CD4-positive, alpha-beta T cell (primary cell): ENCODE measurements around the gene SNCAIP. TPM values are rescaled to one million over a fixed set of nuclear protein-coding genes. Genes with fewer than 3 reads are reported as not detected.
"Not testable (repeated sequence)": the region's sequence is repeated elsewhere in the genome, so short reads cannot be mapped to it uniquely, and the experiment has no call there.

Source experiments
- ATAC-seq: fragments of 200-7000 bp; cut with Tn5 transposase; one replicate; pipeline ENCODE4 v1.10.0; 2022; ENCODE audit warnings: mild to moderate bottlenecking; ENCODE audit not compliant: poor library complexity
- CTCF ChIA-PET: fragments of 350-600 bp; sonication (Branson Sonifier 250); formaldehyde crosslinking; loops from one replicate; lab custom pipeline; 2021; ENCODE audit warnings: antibody characterized with exemption, inconsistent platforms; lab: Charles Lee
- POLR2A ChIA-PET: fragments of 350-600 bp; sonication (Branson Sonifier 250); formaldehyde crosslinking; loops from one replicate; lab custom pipeline; 2021; ENCODE audit warnings: antibody characterized with exemption, inconsistent platforms; lab: Charles Lee
- DNase-seq, 14 experiments: peaks; one replicate each; pipeline ENCODE4 v3.0.0-alpha.2; 2013 to 2020; ENCODE audit warnings: mixed read lengths in 2 of 14
- H3K27ac ChIP-seq, 2 donors: one replicate each; pipeline versions ENCODE4 v1.5.1 to v1.7.0; 2013; ENCODE audit warnings: low read length in 2 of 2, low read depth in 1 of 2, mild to moderate bottlenecking in 1 of 2
- H3K27me3 ChIP-seq, 2 experiments: 1 replicate in 1 of 2; 2 replicates in 1 of 2; pipeline versions ENCODE4 v1.6.1 to v1.7.0; 2013; ENCODE audit warnings: low read length in 2 of 2, control low read depth in 1 of 2, mild to moderate bottlenecking in 1 of 2, moderate library complexity in 1 of 2; ENCODE audit not compliant: insufficient read depth in 2 of 2, control insufficient read depth in 1 of 2
- H3K36me3 ChIP-seq: one replicate; pipeline ENCODE4 v1.6.1; 2013; ENCODE audit warnings: low read length, control low read depth; ENCODE audit not compliant: insufficient read depth
- H3K4me1 ChIP-seq: one replicate; pipeline ENCODE4 v1.6.1; 2013; ENCODE audit warnings: low read length, control low read depth; ENCODE audit not compliant: insufficient read depth
- H3K4me3 ChIP-seq: one replicate; pipeline ENCODE4 v1.5.1; 2013; ENCODE audit warnings: mild to moderate bottlenecking, low read length, moderate library complexity
- H3K9me3 ChIP-seq, 2 experiments: 1 replicate in 1 of 2; 2 replicates in 1 of 2; pipeline versions ENCODE4 v1.6.1 to v1.7.0; 2013; ENCODE audit warnings: low read length in 2 of 2, mild to moderate bottlenecking in 2 of 2, control low read depth in 1 of 2, moderate library complexity in 1 of 2; ENCODE audit not compliant: control insufficient read depth in 1 of 2, insufficient read depth in 1 of 2
- H3K27ac Mint-ChIP-seq: one replicate; pipeline ENCODE4 v1.8.0; 2020; ENCODE audit warnings: mixed read lengths
- H3K27me3 Mint-ChIP-seq: one replicate; pipeline ENCODE4 v1.8.0; 2021; ENCODE audit warnings: mixed read lengths
- H3K36me3 Mint-ChIP-seq: one replicate; pipeline ENCODE4 v1.8.0; 2021; ENCODE audit warnings: low read depth, mixed read lengths
- H3K4me1 Mint-ChIP-seq: one replicate; pipeline ENCODE4 v1.8.0; 2021; ENCODE audit warnings: low read depth, mixed read lengths
- H3K4me3 Mint-ChIP-seq: one replicate; pipeline ENCODE4 v1.8.0; 2020; ENCODE audit warnings: mild to moderate bottlenecking, mixed read lengths
- H3K9me3 Mint-ChIP-seq: one replicate; pipeline ENCODE4 v1.8.0; 2020; ENCODE audit warnings: mixed read lengths
- intact Hi-C, 2 experiments: fragments of 100-400 bp; cut with DNase I in 1 of 2; cut with micrococcal nuclease in 1 of 2; formaldehyde crosslinking; loops; one replicate each; pipeline versions ENCODE4 v1.15.1 to v1.9.0; 2023 to 2025; cut with DNase I, micrococcal nuclease
- total RNA-seq, 174 experiments: library from RNA in 2 of 174; stranded (reverse) in 2 of 174; gene quantifications; one replicate each; pipeline ENCODE4 v1.2.3 and lab custom pipeline; 2021 to 2026
- TF ChIP-seq, protein P1 (sequence below): fragments of 200-600 bp; IDR thresholded peaks from one replicate; pipeline ENCODE4 v1.8.0; 2022; ENCODE audit warnings: antibody characterized with exemption, mild to moderate bottlenecking

The SNCAIP gene
- total RNA-seq, 2 experiments from 2014 or later, result not detected

DNA sequence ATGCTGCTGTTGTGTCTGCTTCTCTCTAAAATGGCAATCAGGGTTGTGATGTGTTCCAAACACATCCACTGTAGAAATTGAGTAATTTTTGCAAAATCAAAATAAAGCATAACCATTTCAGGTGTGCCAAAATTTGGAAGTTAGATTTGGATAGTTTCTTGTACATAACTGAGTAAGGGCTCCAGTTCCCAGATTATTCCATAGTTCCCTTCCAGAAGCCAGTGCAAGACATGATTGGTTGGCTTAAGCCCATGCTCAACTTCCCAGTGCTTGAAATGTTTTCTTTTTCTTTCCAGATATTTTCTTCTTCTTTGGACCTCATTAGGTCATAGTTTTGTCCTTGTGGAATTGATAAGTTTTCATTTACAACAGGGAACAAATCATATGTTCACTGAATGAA, 64.2 kb downstream of the SNCAIP start:
- POLR2A ChIA-PET, result no interaction called here
- Histone ChIP-seq H3K27ac (no peak overlapping the region), H3K4me1 (no peaks in the 10 kb centered on the region), H3K4me3 (no peak overlapping the region), H3K36me3 (no peaks in the 10 kb centered on the region), H3K9me3 (no peaks in the 10 kb centered on the region), H3K27me3 (no peaks in the 10 kb centered on the region)
- Mint-ChIP-seq H3K27ac (no peak overlapping the region), H3K27me3 (no peaks in the 10 kb centered on the region), H3K9me3 (no peaks in the 10 kb centered on the region), H3K4me1 (no peaks in the 10 kb centered on the region), H3K36me3 (no peaks in the 10 kb centered on the region), H3K4me3 (no peak overlapping the region)
- ATAC-seq, result no peak
- CTCF ChIA-PET, result no interaction called here
- no peak for DNase-seq
- TF ChIP-seq, protein P1, sequence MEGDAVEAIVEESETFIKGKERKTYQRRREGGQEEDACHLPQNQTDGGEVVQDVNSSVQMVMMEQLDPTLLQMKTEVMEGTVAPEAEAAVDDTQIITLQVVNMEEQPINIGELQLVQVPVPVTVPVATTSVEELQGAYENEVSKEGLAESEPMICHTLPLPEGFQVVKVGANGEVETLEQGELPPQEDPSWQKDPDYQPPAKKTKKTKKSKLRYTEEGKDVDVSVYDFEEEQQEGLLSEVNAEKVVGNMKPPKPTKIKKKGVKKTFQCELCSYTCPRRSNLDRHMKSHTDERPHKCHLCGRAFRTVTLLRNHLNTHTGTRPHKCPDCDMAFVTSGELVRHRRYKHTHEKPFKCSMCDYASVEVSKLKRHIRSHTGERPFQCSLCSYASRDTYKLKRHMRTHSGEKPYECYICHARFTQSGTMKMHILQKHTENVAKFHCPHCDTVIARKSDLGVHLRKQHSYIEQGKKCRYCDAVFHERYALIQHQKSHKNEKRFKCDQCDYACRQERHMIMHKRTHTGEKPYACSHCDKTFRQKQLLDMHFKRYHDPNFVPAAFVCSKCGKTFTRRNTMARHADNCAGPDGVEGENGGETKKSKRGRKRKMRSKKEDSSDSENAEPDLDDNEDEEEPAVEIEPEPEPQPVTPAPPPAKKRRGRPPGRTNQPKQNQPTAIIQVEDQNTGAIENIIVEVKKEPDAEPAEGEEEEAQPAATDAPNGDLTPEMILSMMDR, result no peak
- intact Hi-C loops, result no loop called here

DNA sequence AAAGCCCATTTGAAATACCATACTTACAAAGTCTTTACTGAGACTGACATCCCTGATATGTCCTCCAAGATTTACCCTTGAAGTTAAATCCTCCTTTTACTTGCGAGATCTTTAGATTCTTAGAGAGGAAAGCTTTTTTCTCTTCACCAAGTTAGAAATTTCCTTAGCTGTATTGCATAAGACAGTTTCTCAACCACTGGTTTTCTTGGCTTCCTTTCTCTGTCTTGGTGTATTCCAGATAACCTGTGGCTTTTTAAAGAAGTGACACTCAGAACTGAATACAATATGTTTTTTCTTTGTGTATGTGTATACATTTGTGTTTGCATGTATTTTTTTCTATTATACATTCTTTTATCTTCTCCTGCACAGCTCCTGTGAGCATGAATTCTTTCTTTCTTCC, 65.0 kb downstream of the SNCAIP start:
- DNase-seq, result no peak
- TF ChIP-seq, protein P1, result no peak
- no peaks in the 10 kb centered on the region for H3K9me3 ChIP-seq
- CTCF ChIA-PET, result no interaction called here
- Mint-ChIP-seq H3K27me3 (no peaks in the 10 kb centered on the region), H3K4me3 (no peak overlapping the region), H3K36me3 (no peaks in the 10 kb centered on the region), H3K9me3 (no peaks in the 10 kb centered on the region), H3K27ac (no peak overlapping the region), H3K4me1 (no peaks in the 10 kb centered on the region)
- no peak overlapping the region for H3K27ac ChIP-seq
- no peaks in the 10 kb centered on the region for H3K36me3 ChIP-seq
- intact Hi-C loops, result no loop called here
- POLR2A ChIA-PET, result no interaction called here
- no peaks in the 10 kb centered on the region for H3K27me3 ChIP-seq
- H3K4me3 ChIP-seq, result no peak overlapping the region
- H3K4me1 ChIP-seq, result no peaks in the 10 kb centered on the region
- no peak for ATAC-seq

DNA sequence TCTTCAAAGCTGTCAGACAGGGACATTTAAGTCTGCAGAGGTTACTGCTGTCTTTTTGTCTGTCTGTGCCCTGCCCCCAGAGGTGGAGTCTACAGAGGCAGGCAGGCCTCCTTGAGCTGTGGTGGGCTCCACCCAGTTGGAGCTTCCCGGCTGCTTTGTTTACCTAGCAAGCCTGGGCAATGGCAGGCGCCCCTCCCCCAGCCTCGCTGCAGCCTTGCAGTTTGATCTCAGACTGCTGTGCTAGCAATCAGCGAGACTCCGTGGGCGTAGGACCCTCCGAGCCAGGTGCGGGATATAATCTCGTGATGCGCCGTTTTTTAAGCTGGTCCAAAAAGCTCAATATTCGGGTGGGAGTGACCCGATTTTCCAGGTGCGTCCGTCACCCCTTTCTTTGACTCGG, 70.9 kb downstream of the SNCAIP start:
- POLR2A ChIA-PET, H3K27ac Mint-ChIP-seq, H3K4me3 Mint-ChIP-seq, H3K9me3 Mint-ChIP-seq, DNase-seq, H3K27me3 ChIP-seq, H3K27me3 Mint-ChIP-seq, H3K9me3 ChIP-seq, CTCF ChIA-PET, H3K27ac ChIP-seq, H3K4me1 ChIP-seq, H3K4me1 Mint-ChIP-seq, H3K36me3 ChIP-seq, intact Hi-C loops, H3K36me3 Mint-ChIP-seq, H3K4me3 ChIP-seq, ATAC-seq: not testable (repeated sequence)

DNA sequence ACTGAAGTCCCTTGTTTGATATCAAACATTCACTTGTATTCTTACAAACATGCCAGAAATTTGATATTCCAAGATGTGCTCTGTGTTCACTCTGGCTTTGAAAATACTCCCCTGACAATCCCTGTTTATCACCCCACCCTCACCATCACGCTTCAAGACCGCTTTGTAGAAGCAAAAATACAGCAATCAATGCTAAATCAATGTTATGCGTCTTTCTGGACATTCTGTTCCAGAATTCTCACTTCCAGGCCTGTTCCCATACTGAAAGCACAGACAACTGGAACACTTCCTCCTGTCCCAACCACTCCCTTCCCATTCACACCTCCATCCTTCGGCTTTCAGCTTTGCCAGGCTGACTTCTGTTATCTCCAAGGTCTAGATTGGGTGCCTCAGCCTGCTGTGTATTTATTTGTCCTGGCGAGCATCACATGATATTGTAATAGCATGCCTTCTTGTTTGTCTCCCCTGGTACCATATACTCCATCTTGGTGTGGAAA, 72.8 kb downstream of the SNCAIP start:
- Histone ChIP-seq H3K27ac (no peak overlapping the region), H3K4me1 (no peaks in the 10 kb centered on the region), H3K4me3 (no peak overlapping the region), H3K9me3 (no peaks in the 10 kb centered on the region), H3K36me3 (no peaks in the 10 kb centered on the region), H3K27me3 (no peaks in the 10 kb centered on the region)
- POLR2A ChIA-PET, result no interaction called here
- no peak overlapping the region for H3K4me3 Mint-ChIP-seq
- intact Hi-C loops, result no loop called here
- no peak for DNase-seq
- CTCF ChIA-PET, result no interaction called here
- no peak overlapping the region for H3K27ac Mint-ChIP-seq
- no peak for ATAC-seq
- TF ChIP-seq, protein P1, result no peak
- H3K9me3 Mint-ChIP-seq, result no peaks in the 10 kb centered on the region
- peaks cover 4% of the 10 kb centered on the region for H3K27me3 Mint-ChIP-seq
- H3K4me1 Mint-ChIP-seq, result no peaks in the 10 kb centered on the region
- no peaks in the 10 kb centered on the region for H3K36me3 Mint-ChIP-seq
